H1 (cell line): ENCODE data around the gene DDX42. TPM values are rescaled to one million over a fixed set of nuclear protein-coding genes. Genes with fewer than 3 reads are reported as not detected.

Experiments
- ASH2L ChIP-seq: fragments of 200-600, 300-600 bp; sonication (generic); IDR thresholded peaks from one replicate; pipeline ENCODE4 v1.7.1; 2017; ENCODE audit warnings: low read length
- BRCA1 ChIP-seq: IDR thresholded peaks from 2 replicates; pipeline ENCODE4 v1.6.1; 2012; ENCODE audit warnings: low read depth, low read length, improper control_type of control experiment
- CBX5 ChIP-seq: fragments of 300-800, 300-1000 bp; sonication (generic); IDR thresholded peaks from 2 replicates; pipeline ENCODE4 v1.7.1; 2016; ENCODE audit warnings: antibody characterized with exemption, low read length, low read depth
- CTBP2 ChIP-seq: IDR thresholded peaks from 2 replicates; pipeline ENCODE4 v1.7.0; 2011; ENCODE audit warnings: borderline replicate concordance, mild to moderate bottlenecking, moderate library complexity, mixed read lengths, low read length; ENCODE audit not compliant: insufficient read depth, insufficient read length
- CTCF ChIP-seq, 3 experiments: IDR thresholded peaks; 1 replicate in 2 of 3; 2 replicates in 1 of 3; pipeline versions ENCODE4 v1.5.1 to v1.6.1; 2011; ENCODE audit warnings: low read length in 3 of 3, mild to moderate bottlenecking in 3 of 3, inconsistent platforms in 2 of 3, low read depth in 1 of 3, moderate library complexity in 1 of 3; ENCODE audit not compliant: insufficient read depth in 1 of 3; ENCODE audit errors: control extremely low read depth in 1 of 3
- E2F6 ChIP-seq: IDR thresholded peaks from 2 replicates; pipeline ENCODE4 v1.6.1; 2012; ENCODE audit warnings: inconsistent platforms
- HDAC6 ChIP-seq: IDR thresholded peaks from one replicate; pipeline ENCODE4 v1.7.1; 2012; ENCODE audit warnings: low read depth, mild to moderate bottlenecking, inconsistent platforms, low read length, moderate library complexity
- JUN ChIP-seq: IDR thresholded peaks from 2 replicates; pipeline ENCODE4 v1.6.1; 2011; ENCODE audit warnings: low read depth, mild to moderate bottlenecking, improper control_type of control experiment, low read length
- KDM1A ChIP-seq: fragments of 200-600, 300-600 bp; sonication (generic); IDR thresholded peaks from 2 replicates; pipeline ENCODE4 v1.7.1; 2016; ENCODE audit warnings: mild to moderate bottlenecking, low read length, borderline replicate concordance
- MAFK ChIP-seq: IDR thresholded peaks from 2 replicates; pipeline ENCODE4 v1.6.1; 2012; ENCODE audit warnings: low read depth, mild to moderate bottlenecking, improper control_type of control experiment, low read length
- MAX ChIP-seq: IDR thresholded peaks from 2 replicates; pipeline ENCODE4 v1.6.1; 2012; ENCODE audit warnings: inconsistent platforms
- NANOG ChIP-seq: IDR thresholded peaks from 2 replicates; pipeline ENCODE4 v1.6.1; 2011; ENCODE audit warnings: low read length, low read depth, mild to moderate bottlenecking, inconsistent platforms; ENCODE audit not compliant: insufficient read depth, poor library complexity, severe bottlenecking
- NRF1 ChIP-seq: IDR thresholded peaks from 2 replicates; pipeline ENCODE4 v1.6.1; 2011; ENCODE audit warnings: mild to moderate bottlenecking, low read depth, low read length, improper control_type of control experiment
- POU5F1 ChIP-seq: IDR thresholded peaks from 2 replicates; pipeline ENCODE4 v1.6.1; 2011; ENCODE audit warnings: low read depth, mild to moderate bottlenecking, low read length, moderate library complexity
- SIN3A ChIP-seq, 2 experiments: IDR thresholded peaks in 1 of 2; conservative IDR thresholded peaks in 1 of 2; 2 replicates each; pipeline ENCODE4 v1.6.1; 2011 to 2012; ENCODE audit warnings: low read length in 2 of 2, improper control_type of control experiment in 1 of 2, low read depth in 1 of 2, mild to moderate bottlenecking in 1 of 2
- SIRT6 ChIP-seq: IDR thresholded peaks from one replicate; pipeline ENCODE4 v1.7.1; 2012; ENCODE audit warnings: low read length, inconsistent platforms
- SIX5 ChIP-seq: IDR thresholded peaks from 2 replicates; pipeline ENCODE4 v1.6.1; 2011; ENCODE audit warnings: mild to moderate bottlenecking, low read depth, low read length
- SP4 ChIP-seq: IDR thresholded peaks from 2 replicates; pipeline ENCODE4 v1.6.1; 2012; ENCODE audit warnings: low read length, inconsistent platforms
- TAF1 ChIP-seq: IDR thresholded peaks from 2 replicates; pipeline ENCODE4 v1.6.1; 2011; ENCODE audit warnings: mild to moderate bottlenecking, low read depth, low read length
- TBP ChIP-seq: IDR thresholded peaks from 2 replicates; pipeline ENCODE4 v1.6.1; 2011; ENCODE audit warnings: low read depth, low read length, improper control_type of control experiment
- TEAD4 ChIP-seq: IDR thresholded peaks from 2 replicates; pipeline ENCODE4 v1.6.1; 2012; ENCODE audit warnings: low read depth, low read length, inconsistent platforms, mixed read lengths
- polyA plus RNA-seq, 7 experiments: library from polyadenylated mRNA; depleted of rRNA in 3 of 7; stranded (reverse) in 5 of 7; unstranded in 2 of 7; fragments of >200 nt in 5 of 7; fragments of 200-250 nt in 2 of 7; gene quantifications; 1 replicate in 5 of 7; 2 replicates in 1 of 7; 4 replicates in 1 of 7; pipeline versions ENCODE4 v1.2.1 to v1.2.3, GENCODE V29; 2011 to 2013; ENCODE audit warnings: missing spikeins in 2 of 7, mixed read lengths in 2 of 7
- total RNA-seq: library from RNA; stranded (reverse); fragmentation: NEBNext Ultra II Directional; extraction: Animal tissue kit (Norgen Biotek cat#: 25700); gene quantifications from 2 replicates; pipeline ENCODE4 v1.2.1, GENCODE V29; 2021

The DDX42 gene
- total and polyA plus RNA-seq, 2 of the 8 experiments (the other 6 are each of a cell fraction or from before 2014, with no cell fraction given): 40.6 to 114 TPM

GRCh38 chr17:63842540-63843386, 68.8 kb downstream of the DDX42 start, which contains the start of gene SMARCD2 (continued):
- TF ChIP-seq CTCF (IDR thresholded peaks at IDR 0.05; ENCODE audit: control extremely low read depth in 1 of 3, insufficient read depth in 1 of 3, low read depth in 1 of 3, low read length in 3 of 3) (no peak), POU5F1 (no peak), SIRT6 (no peak), BRCA1 (peak; percentile 77; the same call in 1 of the 2 replicates), CTBP2 (peak; percentile 63), KDM1A (no peak), TEAD4 (peak; percentile 76), NRF1 (peak; percentile 15; the same call in 1 of the 2 replicates), HDAC6 (no peak), SP4 (peak; percentile 91), ASH2L (peak; percentile 36), NANOG (peak; percentile 67), MAX (peak; percentile 63; the same call in 1 of the 2 replicates), E2F6 (peak; percentile 65), CBX5 (no peak), TAF1 (peak; percentile 89), SIN3A (conservative IDR thresholded peaks at IDR 0.05 in 1 of 2, IDR thresholded peaks at IDR 0.05 in 1 of 2; ENCODE audit: low read depth in 1 of 2, low read length in 2 of 2) (peak in 1 of 2 experiments; percentile 95; a peak in 3 of 4 replicates), JUN (peak; percentile 91), SIX5 (no peak; the same call in 1 of the 2 replicates), MAFK (no peak; the same call in 1 of the 2 replicates), TBP (peak; percentile 76)
